SK-N-SH (cell line): Measurements from ENCODE around the gene OSBPL10.

ENCODE experiments used
- GABPA ChIP-seq: IDR thresholded peaks from 2 replicates; pipeline ENCODE4 v1.4.0; 2012; ENCODE audit warnings: low read depth, mild to moderate bottlenecking
- NFIC ChIP-seq: IDR thresholded peaks from 2 replicates; pipeline ENCODE4 v1.4.0; 2012; ENCODE audit warnings: borderline replicate concordance
- NRF1 ChIP-seq: IDR thresholded peaks from 2 replicates; pipeline ENCODE4 v1.6.1; 2012; ENCODE audit warnings: low read depth, mild to moderate bottlenecking, low read length
- POLR2AphosphoS5 ChIP-seq: IDR thresholded peaks from 2 replicates; pipeline ENCODE4 v1.6.1; 2012; ENCODE audit warnings: low read depth, low read length
- REST ChIP-seq: IDR thresholded peaks from 2 replicates; pipeline ENCODE4 v1.6.1; 2012; ENCODE audit warnings: mild to moderate bottlenecking, low read depth, low read length, moderate library complexity
- TF ChIP-seq, protein P1 (sequence below): fragments of 200-600 bp; sonication (generic); IDR thresholded peaks from 2 replicates; pipeline ENCODE4 v1.6.1; 2017; ENCODE audit warnings: antibody characterized with exemption, mild to moderate bottlenecking, moderate library complexity

DNA sequence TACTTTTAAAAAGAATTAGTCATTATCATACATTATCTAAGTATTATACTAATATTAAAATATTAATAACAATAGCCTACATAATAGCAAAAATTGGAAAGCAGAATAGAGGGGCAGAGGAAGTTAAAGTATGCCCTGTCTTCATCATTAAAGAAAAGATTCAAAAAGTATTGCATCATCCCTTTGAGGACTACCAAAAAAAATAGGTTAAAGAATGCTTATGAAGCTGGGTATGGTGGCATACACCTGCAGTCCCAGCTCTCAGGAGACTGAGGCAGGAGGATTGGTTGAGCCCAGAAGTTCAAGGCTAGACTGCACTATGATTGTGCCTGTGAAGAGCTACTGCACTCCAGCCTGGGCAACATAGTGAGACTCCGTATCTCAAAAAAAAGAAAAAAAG lies 240.7 kb downstream of the OSBPL10 start:
- no peak for TF ChIP-seq POLR2AphosphoS5
- TF ChIP-seq, protein P1, sequence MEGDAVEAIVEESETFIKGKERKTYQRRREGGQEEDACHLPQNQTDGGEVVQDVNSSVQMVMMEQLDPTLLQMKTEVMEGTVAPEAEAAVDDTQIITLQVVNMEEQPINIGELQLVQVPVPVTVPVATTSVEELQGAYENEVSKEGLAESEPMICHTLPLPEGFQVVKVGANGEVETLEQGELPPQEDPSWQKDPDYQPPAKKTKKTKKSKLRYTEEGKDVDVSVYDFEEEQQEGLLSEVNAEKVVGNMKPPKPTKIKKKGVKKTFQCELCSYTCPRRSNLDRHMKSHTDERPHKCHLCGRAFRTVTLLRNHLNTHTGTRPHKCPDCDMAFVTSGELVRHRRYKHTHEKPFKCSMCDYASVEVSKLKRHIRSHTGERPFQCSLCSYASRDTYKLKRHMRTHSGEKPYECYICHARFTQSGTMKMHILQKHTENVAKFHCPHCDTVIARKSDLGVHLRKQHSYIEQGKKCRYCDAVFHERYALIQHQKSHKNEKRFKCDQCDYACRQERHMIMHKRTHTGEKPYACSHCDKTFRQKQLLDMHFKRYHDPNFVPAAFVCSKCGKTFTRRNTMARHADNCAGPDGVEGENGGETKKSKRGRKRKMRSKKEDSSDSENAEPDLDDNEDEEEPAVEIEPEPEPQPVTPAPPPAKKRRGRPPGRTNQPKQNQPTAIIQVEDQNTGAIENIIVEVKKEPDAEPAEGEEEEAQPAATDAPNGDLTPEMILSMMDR = no peak
- no peak for TF ChIP-seq GABPA
- no peak for TF ChIP-seq REST
- no peak for TF ChIP-seq NRF1
- no peak for TF ChIP-seq NFIC
